Lung (tissue), 12 donors: ENCODE measurements around the gene LSM7. TPM values are rescaled to one million over a fixed set of nuclear protein-coding genes. Genes with fewer than 3 reads are reported as not detected.

ENCODE experiments used
- ATAC-seq: fragments of 200-7000 bp; cut with Tn5 transposase; one replicate; pipeline ENCODE4 v1.9.1; 2020; ENCODE audit warnings: moderate number of reproducible peaks; ENCODE audit not compliant: insufficient read depth, low FRiP score
- DNase-seq, 3 donors: peaks; one replicate each; pipeline ENCODE4 v3.0.0-alpha.2; 2013 to 2017
- H3K27ac ChIP-seq, 2 donors: one replicate each; pipeline ENCODE4 v1.5.1; 2013; ENCODE audit warnings: mild to moderate bottlenecking in 2 of 2, moderate library complexity in 2 of 2, control low read depth in 1 of 2, inconsistent platforms in 1 of 2, low read depth in 1 of 2, low read length in 1 of 2
- H3K27me3 ChIP-seq, 3 donors: one replicate each; pipeline ENCODE4 v1.5.1; 2013; ENCODE audit warnings: low read length in 2 of 3; ENCODE audit not compliant: control insufficient read depth in 3 of 3, insufficient read depth in 3 of 3
- H3K36me3 ChIP-seq, 4 donors: one replicate each; pipeline ENCODE4 v1.5.1; 2013; ENCODE audit warnings: low read length in 4 of 4, mild to moderate bottlenecking in 1 of 4, moderate library complexity in 1 of 4; ENCODE audit not compliant: control insufficient read depth in 4 of 4, insufficient read depth in 4 of 4
- H3K4me1 ChIP-seq, 5 donors: one replicate each; pipeline ENCODE4 v1.5.1; 2013; ENCODE audit warnings: low read length in 5 of 5, mild to moderate bottlenecking in 2 of 5, moderate library complexity in 1 of 5; ENCODE audit not compliant: control insufficient read depth in 5 of 5, insufficient read depth in 5 of 5
- H3K4me3 ChIP-seq: one replicate; pipeline ENCODE4 v1.5.1; 2013; ENCODE audit warnings: mild to moderate bottlenecking, control low read depth, moderate library complexity
- H3K9ac ChIP-seq, 2 donors: one replicate each; pipeline ENCODE4 v1.5.1; 2013; ENCODE audit warnings: low read length in 2 of 2, control low read depth in 1 of 2; ENCODE audit not compliant: insufficient read depth in 1 of 2
- H3K9me3 ChIP-seq, 4 donors: one replicate each; pipeline ENCODE4 v1.5.1; 2013; ENCODE audit warnings: low read length in 3 of 4, mild to moderate bottlenecking in 1 of 4, moderate library complexity in 1 of 4; ENCODE audit not compliant: control insufficient read depth in 4 of 4, insufficient read depth in 3 of 4
- CTCF ChIP-seq: IDR thresholded peaks from 2 replicates; pipeline ENCODE4 v1.5.1; 2012; ENCODE audit warnings: mild to moderate bottlenecking; ENCODE audit errors: control extremely low read depth, extremely low read depth
- WGBS, 2 donors: extraction: QIAGEN DNeasy Blood & Tissue Kit; methylation state at CpG; one replicate each; pipeline ENCODE4 v1.1.7; 2013; 5-methylcytosine and 5-hydroxymethylcytosine counted together
- polyA plus RNA-seq, 2 donors: library from polyadenylated mRNA; stranded (reverse); fragments of 200-250 nt; gene quantifications; one replicate each; pipeline ENCODE4 v1.2.1, GENCODE V29; 2013
- total RNA-seq, 2 donors: library from RNA; depleted of rRNA in 1 of 2; stranded (reverse); fragments of >200 nt in 1 of 2; gene quantifications; one replicate each; pipeline ENCODE4 v1.2.1, GENCODE V29; 2014 to 2021
- donor health status: control.
- donor health status: control.
- donor health status: Bipolar disorder and iron deficiency.
- donor health status: healthy.
- donor health status: DM: yes; HTN: yes; CAD: no.

The LSM7 gene
- total and polyA plus RNA-seq, 4 donors = 54.9 to 307 (median 191) TPM

GRCh38 chr19:2360833-2361232 is 32.4 kb upstream of the LSM7 start:
- peaks cover 0 to 38% (median 21%) of the 10 kb centered on the region in 3 donors for H3K27me3 ChIP-seq
- DNase-seq (no peak), ATAC-seq (no peak)
- no peak overlapping the region for H3K4me3 ChIP-seq
- H3K36me3 ChIP-seq = no peaks in the 10 kb centered on the region
- 58 to 69% methylated on average over 11 of the region's 11 CpGs for WGBS, 2 donors
- H3K9ac ChIP-seq = no peak overlapping the region
- H3K4me1 ChIP-seq = no peaks in the 10 kb centered on the region
- H3K27ac ChIP-seq = no peak overlapping the region
- no peak for TF ChIP-seq CTCF
- H3K9me3 ChIP-seq = peaks cover 0 to 2% (median 0%) of the 10 kb centered on the region in 4 donors

- ATAC-seq = no peak
- no peak for DNase-seq
- no peak within 1 kb of the TSS for H3K9ac ChIP-seq
- no peak within 1 kb of the TSS for H3K4me3 ChIP-seq
- no peaks in the 10 kb centered on the region for H3K36me3 ChIP-seq
- H3K9me3 ChIP-seq = no peaks in the 10 kb centered on the region
- WGBS, 2 donors = 22 to 28% methylated on average over 33 to 44 of the region's 44 CpGs
- no peaks in the 10 kb centered on the region for H3K4me1 ChIP-seq
- TF ChIP-seq CTCF = no peak
- peaks cover 0 to 38% (median 21%) of the 10 kb centered on the region in 3 donors for H3K27me3 ChIP-seq
- H3K27ac ChIP-seq = no peak within 1 kb of the TSS
Measured at GRCh38 chr19:2359992-2360685, 31.8 kb upstream of the LSM7 start, which contains the start of gene TMPRSS9. TMPRSS9 (plus strand) TSS chr19:2360265; CDS start chr19:2389786, 29,521 bp downstream.

GRCh38 chr19:2358548-2359173 is 30.3 kb upstream of the LSM7 start:
- H3K27me3 ChIP-seq = peaks cover 0 to 37% (median 21%) of the 10 kb centered on the region in 3 donors

More at GRCh38 chr19:2358548-2359173, 30.3 kb upstream of the LSM7 start:
- H3K9ac ChIP-seq = no peak overlapping the region
- no peak overlapping the region for H3K4me3 ChIP-seq
- H3K4me1 ChIP-seq = no peaks in the 10 kb centered on the region
- no peak overlapping the region for H3K27ac ChIP-seq
- DNase-seq (no peak), ATAC-seq (no peak)
- no peak for TF ChIP-seq CTCF
- no peaks in the 10 kb centered on the region for H3K9me3 ChIP-seq
- H3K36me3 ChIP-seq = peaks cover 0 to 9% (median 1%) of the 10 kb centered on the region in 4 donors
- WGBS, 2 donors = 75 to 87% methylated on average over 28 of the region's 28 CpGs
